SK-N-SH treated with all-trans-retinoic acid at 6 μM for 48 hours (cell line): ENCODE measurements around the gene ZNF584.

Experiments used
- ATAC-seq: fragments of 200-7000 bp; cut with Tn5 transposase; 3 replicates; pipeline ENCODE4 v1.9.1; 2020; ENCODE audit warnings: mild to moderate bottlenecking, moderate library complexity
- ARNTL ChIP-seq: fragments of 450-650 bp; formaldehyde crosslinking; IDR thresholded peaks from 2 replicates; pipeline ENCODE4 v1.5.0; 2020; ENCODE audit warnings: low read depth, mild to moderate bottlenecking, moderate library complexity, borderline replicate concordance
- BACH2 ChIP-seq: fragments of 250-450 bp; sonication (Bioruptor Pico); IDR thresholded peaks from 2 replicates; pipeline ENCODE4 v1.9.0; 2021; ENCODE audit warnings: mild to moderate bottlenecking, borderline replicate concordance
- CREB5 ChIP-seq: fragments of 250-450 bp; sonication (Bioruptor Pico); IDR thresholded peaks from 2 replicates; pipeline ENCODE4 v1.5.1; 2020; ENCODE audit warnings: low read depth, mild to moderate bottlenecking, moderate library complexity
- CSDC2 ChIP-seq: fragments of 250-450 bp; sonication (Bioruptor Pico); IDR thresholded peaks from 2 replicates; pipeline ENCODE4 v1.5.0; 2020; ENCODE audit warnings: mild to moderate bottlenecking, moderate library complexity
- CSRNP3 ChIP-seq: fragments of 250-450 bp; sonication (Bioruptor Pico); IDR thresholded peaks from 2 replicates; pipeline ENCODE4 v1.5.1; 2021; ENCODE audit warnings: mild to moderate bottlenecking, moderate library complexity
- GLIS3 ChIP-seq: fragments of 250-450 bp; sonication (Bioruptor Pico); IDR thresholded peaks from 2 replicates; pipeline ENCODE4 v1.5.0; 2020; ENCODE audit warnings: mild to moderate bottlenecking, moderate library complexity
- ISL1 ChIP-seq: fragments of 250-450 bp; sonication (Bioruptor Pico); IDR thresholded peaks from 2 replicates; pipeline ENCODE4 v2.1.2; 2022; ENCODE audit warnings: mild to moderate bottlenecking, moderate library complexity
- OSR1 ChIP-seq: fragments of 250-450 bp; sonication (Bioruptor Pico); IDR thresholded peaks from 2 replicates; pipeline ENCODE4 v1.8.0; 2022; ENCODE audit warnings: moderate library complexity, mild to moderate bottlenecking, inconsistent platforms
- PATZ1 ChIP-seq: fragments of 250-450 bp; sonication (Bioruptor Pico); IDR thresholded peaks from 2 replicates; pipeline ENCODE4 v1.8.0; 2020; ENCODE audit warnings: mild to moderate bottlenecking, moderate library complexity, borderline replicate concordance
- POU6F1 ChIP-seq: fragments of 250-450 bp; sonication (Bioruptor Pico); IDR thresholded peaks from 2 replicates; pipeline ENCODE4 v1.8.0; 2021; ENCODE audit warnings: low read depth, mild to moderate bottlenecking, moderate library complexity, borderline replicate concordance
- RARB ChIP-seq: fragments of 250-450 bp; sonication (Bioruptor Pico); IDR thresholded peaks from 2 replicates; pipeline ENCODE4 v1.8.0; 2021; ENCODE audit warnings: mild to moderate bottlenecking, moderate library complexity
- SNAI2 ChIP-seq: fragments of 250-450 bp; sonication (Bioruptor Pico); IDR thresholded peaks from 2 replicates; pipeline ENCODE4 v1.5.0; 2020; ENCODE audit warnings: mild to moderate bottlenecking, moderate library complexity
- TCF4 ChIP-seq: fragments of 250-450 bp; sonication (Bioruptor Pico); IDR thresholded peaks from 2 replicates; pipeline ENCODE4 v1.8.0; 2021; ENCODE audit warnings: mild to moderate bottlenecking, moderate library complexity, borderline replicate concordance
- TOX ChIP-seq: fragments of 250-450 bp; sonication (Bioruptor Pico); IDR thresholded peaks from 2 replicates; pipeline ENCODE4 v1.8.0; 2021; ENCODE audit warnings: mild to moderate bottlenecking, moderate library complexity, borderline replicate concordance
- TSHZ2 ChIP-seq: fragments of 250-450 bp; sonication (Bioruptor Pico); IDR thresholded peaks from 2 replicates; pipeline ENCODE4 v1.5.0; 2020; ENCODE audit warnings: mild to moderate bottlenecking, moderate library complexity
- ZC3H10 ChIP-seq: fragments of 250-450 bp; sonication (Bioruptor Pico); IDR thresholded peaks from 2 replicates; pipeline ENCODE4 v1.5.1; 2021; ENCODE audit warnings: mild to moderate bottlenecking, moderate library complexity
- ZFP3 ChIP-seq: fragments of 250-450 bp; sonication (Bioruptor Pico); IDR thresholded peaks from 2 replicates; pipeline ENCODE4 v1.5.0; 2020; ENCODE audit warnings: mild to moderate bottlenecking, moderate library complexity
- ZFP30 ChIP-seq: fragments of 450-650 bp; formaldehyde crosslinking; IDR thresholded peaks from 2 replicates; pipeline ENCODE4 v1.5.0; 2022; ENCODE audit warnings: mild to moderate bottlenecking, moderate library complexity
- ZNF70 ChIP-seq: fragments of 450-650 bp; formaldehyde crosslinking; IDR thresholded peaks from 2 replicates; pipeline ENCODE4 v1.5.0; 2020; ENCODE audit warnings: mild to moderate bottlenecking, moderate library complexity

The ZNF584 gene

GRCh38 chr19:58396691-58397532, 11.5 kb upstream of the ZNF584 start:
- no peak for ATAC-seq
- TF ChIP-seq TOX (CRISPR knock-in tag) (no peak), PATZ1 (CRISPR knock-in tag) (no peak), ARNTL (no peak), ISL1 (CRISPR knock-in tag) (no peak), RARB (no peak), CSRNP3 (CRISPR knock-in tag) (no peak), TSHZ2 (CRISPR knock-in tag) (no peak), CSDC2 (CRISPR knock-in tag) (no peak), POU6F1 (no peak), BACH2 (CRISPR knock-in tag) (no peak), TCF4 (no peak)

- ATAC-seq: no peak
- no peak for TF ChIP-seq CSDC2 (CRISPR knock-in tag)
- TF ChIP-seq CREB5 (CRISPR knock-in tag): no peak
- TF ChIP-seq CSRNP3 (CRISPR knock-in tag): no peak
- TF ChIP-seq TCF4: no peak
- TF ChIP-seq ZFP3 (CRISPR knock-in tag): no peak
- no peak for TF ChIP-seq TSHZ2 (CRISPR knock-in tag)
- no peak for TF ChIP-seq OSR1 (CRISPR knock-in tag)
- no peak for TF ChIP-seq BACH2 (CRISPR knock-in tag)
- TF ChIP-seq TOX (CRISPR knock-in tag): no peak
- TF ChIP-seq ZNF70 (CRISPR knock-in tag): no peak
- TF ChIP-seq SNAI2 (CRISPR knock-in tag): no peak
- TF ChIP-seq ARNTL: no peak
- TF ChIP-seq ZC3H10: no peak
- TF ChIP-seq ZFP30 (CRISPR knock-in tag): no peak
- TF ChIP-seq ISL1 (CRISPR knock-in tag): no peak
- TF ChIP-seq GLIS3 (CRISPR knock-in tag): no peak
Measured at GRCh38 chr19:58397533-58398037, 10.9 kb upstream of the ZNF584 start.
